Heart right ventricle (tissue), 16 donors: ENCODE data around the gene USP17L28. TPM values are rescaled to one million over a fixed set of nuclear protein-coding genes. Genes with fewer than 3 reads are reported as not detected.
"Not testable (repeated sequence)": the region's sequence is repeated elsewhere in the genome, so short reads cannot be mapped to it uniquely, and the experiment has no call there.

Experiments used
- ATAC-seq, 8 donors: fragments of 200-7000 bp; cut with Tn5 transposase; one replicate each; pipeline ENCODE4 v1.9.1; 2020; ENCODE audit warnings: mild to moderate bottlenecking in 8 of 8, moderate library complexity in 8 of 8, moderate number of reproducible peaks in 1 of 8
- DNase-seq, 2 donors: peaks; one replicate each; pipeline ENCODE4 v3.0.0-alpha.2; 2020
- H3K27ac ChIP-seq, 10 donors: fragments of 200-600 bp; sonication (generic) in 2 of 10; one replicate each; pipeline versions ENCODE4 v1.5.0 to v1.8.0; 2020 to 2022; ENCODE audit warnings: mild to moderate bottlenecking in 3 of 10
- H3K27me3 ChIP-seq, 7 donors: fragments of 200-600 bp; one replicate each; pipeline ENCODE4 v1.8.0; 2021 to 2022; ENCODE audit warnings: mild to moderate bottlenecking in 2 of 7
- H3K36me3 ChIP-seq, 9 donors: fragments of 200-600 bp; sonication (generic) in 1 of 9; one replicate each; pipeline versions ENCODE4 v1.5.0 to v1.8.0; 2020 to 2022; ENCODE audit warnings: mild to moderate bottlenecking in 2 of 9
- H3K4me1 ChIP-seq, 9 donors: fragments of 200-600 bp; sonication (generic) in 1 of 9; one replicate each; pipeline versions ENCODE4 v1.5.0 to v1.8.0; 2020 to 2022; ENCODE audit warnings: mild to moderate bottlenecking in 4 of 9
- H3K4me3 ChIP-seq, 10 donors: fragments of 200-600 bp; sonication (generic) in 2 of 10; one replicate each; pipeline versions ENCODE4 v1.5.0 to v1.8.0; 2020 to 2022; ENCODE audit warnings: mild to moderate bottlenecking in 7 of 10, moderate library complexity in 2 of 10
- H3K9me3 ChIP-seq, 11 donors: fragments of 200-600 bp in 10 of 11; sonication (generic) in 2 of 11; one replicate each; pipeline versions ENCODE4 v1.5.0 to v1.8.0; 2013 to 2022; ENCODE audit warnings: mild to moderate bottlenecking in 2 of 11, control low read depth in 1 of 11, moderate library complexity in 1 of 11
- WGBS, 2 donors: extraction: QIAGEN DNeasy Blood & Tissue Kit; methylation state at CpG; one replicate each; pipeline ENCODE4 v1.1.7; 2013; ENCODE audit warnings: inconsistent platforms in 1 of 2; 5-methylcytosine and 5-hydroxymethylcytosine counted together
- intact Hi-C, 10 donors: fragments of 100-400 bp; cut with DNase I; formaldehyde crosslinking; loops; one replicate each; pipeline versions ENCODE4 v1.11.1 to v1.14.2; 2022
- polyA plus RNA-seq, 2 donors: library from polyadenylated mRNA; stranded (reverse); fragments of 200-250 nt; gene quantifications; one replicate each; pipeline ENCODE4 v1.2.3, GENCODE V29; 2013
- total RNA-seq, 10 donors: library from RNA; stranded (reverse); fragmentation: NEBNext Ultra II Directional in 3 of 10; extraction: Animal tissue kit (Norgen Biotek cat#: 25700) in 3 of 10; gene quantifications; one replicate each; pipeline versions ENCODE4 v1.2.1 to v1.2.4, GENCODE V29; 2021 to 2023
- TF ChIP-seq, protein P1 (sequence below), 9 donors: fragments of 200-600 bp; sonication (generic) in 2 of 9; IDR thresholded peaks; one replicate each; pipeline versions ENCODE4 v1.5.0 to v1.8.0; 2021 to 2022; ENCODE audit warnings: antibody characterized with exemption in 9 of 9, mild to moderate bottlenecking in 5 of 9, moderate library complexity in 1 of 9
- donor health status: Arrhythmogenic right ventricular cardiomyopathy.
- donor health status: ischemic (EF 13 %, LVEDD 7.1; RV severe dilation, severe dysfunction).
- donor health status: healthy with polysubstance abuse.
- donor health status: DM: no; HTN: yes; CAD: no.
- donor health status: DM: no; HTN: no; CAD: no.
- donor health status: ischemic (EF 25% LVEDD 6.9; RV normal size, moderate dysfunction).
- donor health status: ischemic (EF 25% LVEDD 5.7; RV mildly dilated, moderate dysfunction).
- donor health status: healthy.
- donor health status: DM: yes; HTN: yes; CAD: no.
- donor health status: Ischemic cardiomyopathy.
- donor health status: ischemic (EF 35%, LVEDD 5.7; RV mildly dilated, moderate dysfunction).
- donor health status: nonischemic (EF 11% LVEDD 7.7; RV severe dilation, severe dysfunction).
- donor health status: DM: yes; HTN: yes; CAD: no.
- donor health status: PGD.
- donor health status: ischemic (EF 29% LVEDD 5.4; RV normal size, mild dysfunction).
- donor health status: nonischemic (EF 23%, LVEDD 6.1; RV moderate dilation, normal function).

The USP17L28 gene
- total and polyA plus RNA-seq, 12 donors: not detected

- ATAC-seq (peak in 2 of 8 donors; percentile 46 to 55), DNase-seq (peak; percentile 20 to 24)
- peak overlapping the region in 1 of 10 donors; percentile 38 for H3K27ac ChIP-seq
- peak overlapping the region in 9 of 10 donors; percentile 21 to 59 (median 52) for H3K4me3 ChIP-seq
- H3K4me1 ChIP-seq, H3K36me3 ChIP-seq, H3K27me3 ChIP-seq, H3K9me3 ChIP-seq, intact Hi-C loops: not testable (repeated sequence)
- WGBS, 2 donors: 24 to 28% methylated on average over 31 to 36 of the region's 36 CpGs
- TF ChIP-seq, protein P1, sequence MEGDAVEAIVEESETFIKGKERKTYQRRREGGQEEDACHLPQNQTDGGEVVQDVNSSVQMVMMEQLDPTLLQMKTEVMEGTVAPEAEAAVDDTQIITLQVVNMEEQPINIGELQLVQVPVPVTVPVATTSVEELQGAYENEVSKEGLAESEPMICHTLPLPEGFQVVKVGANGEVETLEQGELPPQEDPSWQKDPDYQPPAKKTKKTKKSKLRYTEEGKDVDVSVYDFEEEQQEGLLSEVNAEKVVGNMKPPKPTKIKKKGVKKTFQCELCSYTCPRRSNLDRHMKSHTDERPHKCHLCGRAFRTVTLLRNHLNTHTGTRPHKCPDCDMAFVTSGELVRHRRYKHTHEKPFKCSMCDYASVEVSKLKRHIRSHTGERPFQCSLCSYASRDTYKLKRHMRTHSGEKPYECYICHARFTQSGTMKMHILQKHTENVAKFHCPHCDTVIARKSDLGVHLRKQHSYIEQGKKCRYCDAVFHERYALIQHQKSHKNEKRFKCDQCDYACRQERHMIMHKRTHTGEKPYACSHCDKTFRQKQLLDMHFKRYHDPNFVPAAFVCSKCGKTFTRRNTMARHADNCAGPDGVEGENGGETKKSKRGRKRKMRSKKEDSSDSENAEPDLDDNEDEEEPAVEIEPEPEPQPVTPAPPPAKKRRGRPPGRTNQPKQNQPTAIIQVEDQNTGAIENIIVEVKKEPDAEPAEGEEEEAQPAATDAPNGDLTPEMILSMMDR (IDR thresholded peaks at IDR 0.05): peak; percentile 29 to 76 (median 65)
These were observed 32.4 kb downstream of the USP17L28 start for GRCh38 chr4:9381012-9381534.

- intact Hi-C loops: no loop called here
- no peak overlapping the region for H3K4me3 ChIP-seq
These were observed 35.4 kb downstream of the USP17L28 start for GRCh38 chr4:9384126-9384525.

DNA sequence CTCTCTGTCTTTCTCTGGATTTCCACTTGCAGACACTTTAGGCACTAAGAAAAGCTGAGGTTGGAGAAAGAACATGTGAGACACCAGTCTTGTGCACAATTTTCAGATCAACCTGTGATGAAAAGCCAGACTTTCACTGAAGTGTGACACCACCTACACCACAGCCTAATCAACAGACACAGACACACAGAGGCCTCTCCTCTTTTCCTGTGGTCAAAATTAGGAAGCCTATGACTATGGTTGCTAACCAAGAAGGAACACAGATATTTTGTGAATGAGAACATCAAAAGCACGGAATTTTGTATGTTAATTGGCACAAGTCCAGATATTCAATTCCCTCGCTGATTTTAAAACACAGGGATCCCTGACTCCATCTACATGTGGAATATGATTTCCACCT lies 40.3 kb downstream of the USP17L28 start:
- intact Hi-C loops, H3K4me1 ChIP-seq, H3K27ac ChIP-seq, H3K36me3 ChIP-seq, H3K4me3 ChIP-seq, ATAC-seq, DNase-seq, H3K9me3 ChIP-seq: not testable (repeated sequence)
- H3K27me3 ChIP-seq: peaks cover 0 to 17% (median 0%) of the 10 kb centered on the region in 7 donors
- WGBS, 2 donors: 43 to 60% methylated on average over 2 of the region's 2 CpGs

More at GRCh38 chr4:9384126-9384525, 35.4 kb downstream of the USP17L28 start:
- TF ChIP-seq, protein P1 (IDR thresholded peaks at IDR 0.05): no peak
- 72 to 86% methylated on average over 1 of the region's 1 CpG for WGBS, 2 donors
- no peak for ATAC-seq
- no peak for DNase-seq
- H3K36me3 ChIP-seq: no peaks in the 10 kb centered on the region
- H3K4me1 ChIP-seq: no peaks in the 10 kb centered on the region
- no peaks in the 10 kb centered on the region for H3K9me3 ChIP-seq
- peaks cover 0 to 2% (median 0%) of the 10 kb centered on the region in 7 donors for H3K27me3 ChIP-seq
- H3K27ac ChIP-seq: no peak overlapping the region

Other genes starting within 250 kb of the USP17L28 start
- gene FAM90A26, start 178.5 kb upstream of the USP17L28 start, total RNA-seq: not detected
- not detected for gene FAM90A26, start 178.5 kb upstream of the USP17L28 start, polyA plus RNA-seq
- not detected for gene USP17L10, start 138.2 kb upstream of the USP17L28 start, total RNA-seq
- not detected for gene USP17L10, start 138.2 kb upstream of the USP17L28 start, polyA plus RNA-seq
- gene USP17L11, start 133.5 kb upstream of the USP17L28 start, total RNA-seq: not detected
- not detected for gene USP17L11, start 133.5 kb upstream of the USP17L28 start, polyA plus RNA-seq
- not detected for gene USP17L12, start 128.7 kb upstream of the USP17L28 start, total RNA-seq
- not detected for gene USP17L12, start 128.7 kb upstream of the USP17L28 start, polyA plus RNA-seq
- not detected for gene USP17L13, start 124.0 kb upstream of the USP17L28 start, total RNA-seq
- not detected for gene USP17L13, start 124.0 kb upstream of the USP17L28 start, polyA plus RNA-seq
- gene USP17L15, start 114.5 kb upstream of the USP17L28 start, total RNA-seq: not detected
- gene USP17L15, start 114.5 kb upstream of the USP17L28 start, polyA plus RNA-seq: not detected
- not detected for gene USP17L17, start 105.0 kb upstream of the USP17L28 start, total RNA-seq
- gene USP17L17, start 105.0 kb upstream of the USP17L28 start, polyA plus RNA-seq: not detected
- gene USP17L18, start 100.3 kb upstream of the USP17L28 start, total RNA-seq: not detected
- gene USP17L18, start 100.3 kb upstream of the USP17L28 start, polyA plus RNA-seq: not detected
- gene USP17L19, start 95.5 kb upstream of the USP17L28 start, total RNA-seq: not detected
- not detected for gene USP17L19, start 95.5 kb upstream of the USP17L28 start, polyA plus RNA-seq
- gene USP17L20, start 90.8 kb upstream of the USP17L28 start, total RNA-seq: not detected
- gene USP17L20, start 90.8 kb upstream of the USP17L28 start, polyA plus RNA-seq: not detected
- not detected for gene USP17L21, start 86.0 kb upstream of the USP17L28 start, total RNA-seq
- not detected for gene USP17L21, start 86.0 kb upstream of the USP17L28 start, polyA plus RNA-seq
- not detected for gene USP17L22, start 81.3 kb upstream of the USP17L28 start, total RNA-seq
- gene USP17L22, start 81.3 kb upstream of the USP17L28 start, polyA plus RNA-seq: not detected
- gene USP17L24, start 23.7 kb upstream of the USP17L28 start, total RNA-seq: not detected
- not detected for gene USP17L24, start 23.7 kb upstream of the USP17L28 start, polyA plus RNA-seq
- not detected for gene USP17L25, start 19.0 kb upstream of the USP17L28 start, total RNA-seq
- gene USP17L25, start 19.0 kb upstream of the USP17L28 start, polyA plus RNA-seq: not detected
- not detected for gene USP17L26, start 14.2 kb upstream of the USP17L28 start, total RNA-seq
- gene USP17L26, start 14.2 kb upstream of the USP17L28 start, polyA plus RNA-seq: not detected
- not detected for gene USP17L5, start 9.5 kb upstream of the USP17L28 start, total RNA-seq
- not detected for gene USP17L5, start 9.5 kb upstream of the USP17L28 start, polyA plus RNA-seq
- not detected for gene USP17L27, start 4.7 kb upstream of the USP17L28 start, total RNA-seq
- not detected for gene USP17L27, start 4.7 kb upstream of the USP17L28 start, polyA plus RNA-seq
- gene USP17L29, start 4.7 kb downstream of the USP17L28 start, total RNA-seq: not detected
- gene USP17L29, start 4.7 kb downstream of the USP17L28 start, polyA plus RNA-seq: not detected
- gene USP17L30, start 14.2 kb downstream of the USP17L28 start, total RNA-seq: not detected
- not detected for gene USP17L30, start 14.2 kb downstream of the USP17L28 start, polyA plus RNA-seq
- gene DEFB131A, start 95.5 kb downstream of the USP17L28 start, total RNA-seq: not detected
- gene DEFB131A, start 95.5 kb downstream of the USP17L28 start, polyA plus RNA-seq: not detected